Right atrium auricular region (tissue), 2 donors: ENCODE measurements around the gene RECK. TPM values are rescaled to one million over a fixed set of nuclear protein-coding genes. Genes with fewer than 3 reads are reported as not detected.

Source experiments
- DNase-seq: peaks from one replicate; pipeline ENCODE4 v3.0.0-alpha.2; 2019; ENCODE audit warnings: low spot score
- H3K27ac ChIP-seq, 2 donors: fragments of 200-600 bp; sonication (generic); 1 replicate in 1 of 2; 2 replicates in 1 of 2; pipeline ENCODE4 v1.5.1; 2016 to 2019
- H3K27me3 ChIP-seq, 2 donors: fragments of 200-600 bp; sonication (generic); one replicate each; pipeline versions ENCODE4 v1.5.1 to v1.6.0; 2017 to 2019
- H3K36me3 ChIP-seq: fragments of 200-600 bp; sonication (generic); one replicate; pipeline ENCODE4 v1.5.1; 2016
- H3K4me1 ChIP-seq, 2 donors: fragments of 200-600 bp; sonication (generic); one replicate each; pipeline versions ENCODE4 v1.5.1 to v1.6.0; 2017 to 2019
- H3K4me3 ChIP-seq, 2 donors: fragments of 200-600 bp; sonication (generic); 1 replicate in 1 of 2; 2 replicates in 1 of 2; pipeline ENCODE4 v1.5.1; 2017 to 2019; ENCODE audit warnings: mild to moderate bottlenecking in 1 of 2, moderate library complexity in 1 of 2
- H3K9me3 ChIP-seq, 2 donors: fragments of 200-600 bp; sonication (generic); one replicate each; pipeline ENCODE4 v1.5.1; 2019
- total RNA-seq, 2 donors: library from RNA; depleted of rRNA; stranded (reverse); fragments of >200 nt; gene quantifications; one replicate each; pipeline ENCODE4 v1.1.0, GENCODE V29; 2016
- TF ChIP-seq, protein P1 (sequence below), 2 donors: fragments of 200-600 bp; sonication (generic); IDR thresholded peaks; one replicate each; pipeline ENCODE4 v1.5.1; 2019; ENCODE audit warnings: antibody characterized with exemption in 2 of 2

Gene RECK
- total RNA-seq, 2 donors from 2014 or later, result 7.6 to 8.9 TPM

GRCh38 chr9:36030871-36031270 is 5.8 kb upstream of the RECK start:
- TF ChIP-seq, protein P1, sequence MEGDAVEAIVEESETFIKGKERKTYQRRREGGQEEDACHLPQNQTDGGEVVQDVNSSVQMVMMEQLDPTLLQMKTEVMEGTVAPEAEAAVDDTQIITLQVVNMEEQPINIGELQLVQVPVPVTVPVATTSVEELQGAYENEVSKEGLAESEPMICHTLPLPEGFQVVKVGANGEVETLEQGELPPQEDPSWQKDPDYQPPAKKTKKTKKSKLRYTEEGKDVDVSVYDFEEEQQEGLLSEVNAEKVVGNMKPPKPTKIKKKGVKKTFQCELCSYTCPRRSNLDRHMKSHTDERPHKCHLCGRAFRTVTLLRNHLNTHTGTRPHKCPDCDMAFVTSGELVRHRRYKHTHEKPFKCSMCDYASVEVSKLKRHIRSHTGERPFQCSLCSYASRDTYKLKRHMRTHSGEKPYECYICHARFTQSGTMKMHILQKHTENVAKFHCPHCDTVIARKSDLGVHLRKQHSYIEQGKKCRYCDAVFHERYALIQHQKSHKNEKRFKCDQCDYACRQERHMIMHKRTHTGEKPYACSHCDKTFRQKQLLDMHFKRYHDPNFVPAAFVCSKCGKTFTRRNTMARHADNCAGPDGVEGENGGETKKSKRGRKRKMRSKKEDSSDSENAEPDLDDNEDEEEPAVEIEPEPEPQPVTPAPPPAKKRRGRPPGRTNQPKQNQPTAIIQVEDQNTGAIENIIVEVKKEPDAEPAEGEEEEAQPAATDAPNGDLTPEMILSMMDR (IDR thresholded peaks at IDR 0.05), result no peak
- Histone ChIP-seq H3K36me3 (no peaks in the 10 kb centered on the region), H3K9me3 (no peaks in the 10 kb centered on the region), H3K27ac (no peak overlapping the region), H3K4me1 (no peaks in the 10 kb centered on the region), H3K4me3 (no peak overlapping the region), H3K27me3 (no peaks in the 10 kb centered on the region)
- no peak for DNase-seq

- TF ChIP-seq, protein P1 (IDR thresholded peaks at IDR 0.05), result no peak
Observed at GRCh38 chr9:36031774-36032555, 4.7 kb upstream of the RECK start.

DNA sequence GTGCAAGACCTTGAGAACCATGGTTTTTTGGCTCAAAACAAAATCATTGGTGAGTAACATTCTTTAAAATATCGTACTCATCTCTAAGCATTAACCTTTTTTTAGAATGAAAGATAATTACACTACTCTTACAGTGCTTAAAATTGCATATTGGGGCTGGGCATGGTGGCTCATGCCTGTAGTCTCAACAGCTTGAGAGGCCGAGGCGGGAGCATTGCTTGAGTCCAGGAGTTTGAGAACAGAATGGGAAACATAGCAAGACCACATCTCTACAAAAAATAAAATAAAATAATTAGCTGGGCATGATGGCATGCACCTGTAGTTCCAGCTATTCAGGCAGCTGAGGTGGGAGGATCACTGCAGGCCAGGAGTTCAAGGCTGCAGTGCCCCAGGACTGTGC is 2.9 kb upstream of the RECK start:
- peaks cover 0 to 17% of the 10 kb centered on the region in 2 donors for H3K4me1 ChIP-seq
- TF ChIP-seq, protein P1 (IDR thresholded peaks at IDR 0.05), result no peak
- H3K9me3 ChIP-seq, result no peaks in the 10 kb centered on the region
- H3K27ac ChIP-seq, result no peak overlapping the region
- H3K27me3 ChIP-seq, result no peaks in the 10 kb centered on the region
- no peaks in the 10 kb centered on the region for H3K36me3 ChIP-seq
- H3K4me3 ChIP-seq, result no peak overlapping the region
- DNase-seq, result no peak

More at GRCh38 chr9:36031774-36032555, 4.7 kb upstream of the RECK start:
- Histone ChIP-seq H3K36me3 (no peaks in the 10 kb centered on the region), H3K9me3 (no peaks in the 10 kb centered on the region), H3K4me1 (peaks cover 0 to 5% of the 10 kb centered on the region in 2 donors), H3K4me3 (no peak overlapping the region), H3K27me3 (no peaks in the 10 kb centered on the region), H3K27ac (no peak overlapping the region)
- no peak for DNase-seq

DNA sequence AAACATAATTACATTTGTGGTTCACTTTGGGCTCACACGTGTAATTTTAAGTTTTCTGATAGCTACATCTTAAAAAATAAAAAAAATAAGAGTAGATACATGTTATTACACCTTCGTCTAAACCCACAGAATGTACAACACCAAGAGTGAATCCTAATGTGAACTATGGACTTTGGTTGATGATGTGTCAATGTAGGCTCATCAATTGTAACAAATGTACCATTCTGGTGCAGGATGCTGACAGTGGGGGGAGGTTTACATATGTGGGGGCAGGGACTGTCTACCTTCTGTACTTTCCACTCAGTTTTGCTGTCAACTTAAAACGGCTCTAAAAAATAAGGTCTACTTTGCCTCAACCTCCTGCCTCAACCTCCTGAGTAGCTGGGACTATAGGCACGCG is 2.5 kb upstream of the RECK start:
- Histone ChIP-seq H3K9me3 (no peaks in the 10 kb centered on the region), H3K4me3 (no peak overlapping the region), H3K27ac (no peak overlapping the region), H3K36me3 (no peaks in the 10 kb centered on the region), H3K4me1 (peaks cover 0 to 20% of the 10 kb centered on the region in 2 donors), H3K27me3 (no peaks in the 10 kb centered on the region)
- no peak for DNase-seq
- TF ChIP-seq, protein P1 (IDR thresholded peaks at IDR 0.05), result no peak

DNA sequence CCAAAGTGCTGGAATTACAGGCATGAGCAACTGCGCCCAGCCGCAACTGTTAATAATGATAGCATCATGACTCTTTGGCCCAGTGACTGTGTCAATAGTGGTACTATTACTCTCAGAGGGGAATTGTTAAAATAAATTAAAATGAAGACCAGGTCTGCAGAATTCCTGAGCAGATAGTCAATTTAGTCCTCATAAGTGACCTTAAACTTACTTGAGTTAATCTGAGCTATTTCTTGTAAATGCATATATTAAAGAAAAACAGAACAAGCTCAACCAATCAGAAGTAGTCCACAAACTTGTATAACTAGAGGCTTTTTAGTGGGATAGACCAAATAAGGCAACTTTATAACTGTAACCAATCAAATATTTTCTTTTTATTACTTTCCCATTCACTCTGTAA is 1.7 kb upstream of the RECK start:
- no peak for DNase-seq
- no peaks in the 10 kb centered on the region for H3K9me3 ChIP-seq
- no peaks in the 10 kb centered on the region for H3K36me3 ChIP-seq

More for the DNA sequence above, 1.7 kb upstream of the RECK start:
- Histone ChIP-seq H3K4me3 (no peak overlapping the region), H3K27ac (no peak overlapping the region), H3K27me3 (no peaks in the 10 kb centered on the region), H3K4me1 (peaks cover 0 to 26% of the 10 kb centered on the region in 2 donors)
- TF ChIP-seq, protein P1 (IDR thresholded peaks at IDR 0.05), result no peak
